Stromal cell of bone marrow (primary cell): Measurements from ENCODE around the gene BOLA1.
"Not testable (repeated sequence)": the region's sequence is repeated elsewhere in the genome, so short reads cannot be mapped to it uniquely, and the experiment has no call there.

ENCODE experiments used
- DNase-seq: peaks from one replicate; pipeline ENCODE4 v3.0.0-alpha.2; 2012; ENCODE audit warnings: low read depth

The BOLA1 gene, protein sequence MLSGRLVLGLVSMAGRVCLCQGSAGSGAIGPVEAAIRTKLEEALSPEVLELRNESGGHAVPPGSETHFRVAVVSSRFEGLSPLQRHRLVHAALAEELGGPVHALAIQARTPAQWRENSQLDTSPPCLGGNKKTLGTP

GRCh38 chr1:149899460-149900284 is at the start of gene BOLA1:
TSS of gene BOLA1 (plus strand) at chr1:149899568. CDS start at chr1:149900060, 492 bp downstream.
- peak; percentile 89 for DNase-seq

DNA sequence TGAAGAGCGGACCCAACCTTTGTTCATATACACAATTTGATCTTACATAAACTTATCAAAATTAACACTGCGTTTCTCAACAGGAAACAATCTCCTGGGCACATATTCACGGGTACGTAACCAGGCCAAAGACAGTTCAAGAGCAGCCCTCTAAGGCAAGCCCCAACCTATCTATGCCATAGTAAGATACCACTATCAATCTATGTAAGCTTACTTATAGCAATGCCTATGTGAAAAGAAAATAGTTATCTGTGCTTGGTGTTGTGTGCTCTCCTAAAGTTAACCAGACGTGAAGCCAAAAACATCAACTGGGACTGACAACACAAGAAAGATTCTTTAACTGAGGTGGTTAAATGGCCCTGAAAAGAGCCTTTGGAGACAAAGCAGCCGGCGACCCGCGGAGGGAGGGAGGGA is 49.4 kb upstream of the BOLA1 start:
- DNase-seq = no peak

GRCh38 chr1:149850732-149851345 is 48.5 kb upstream of the BOLA1 start:
- not testable (repeated sequence) for DNase-seq

- DNase-seq = not testable (repeated sequence)
These were observed 47.7 kb upstream of the BOLA1 start for GRCh38 chr1:149851585-149852213.

DNA sequence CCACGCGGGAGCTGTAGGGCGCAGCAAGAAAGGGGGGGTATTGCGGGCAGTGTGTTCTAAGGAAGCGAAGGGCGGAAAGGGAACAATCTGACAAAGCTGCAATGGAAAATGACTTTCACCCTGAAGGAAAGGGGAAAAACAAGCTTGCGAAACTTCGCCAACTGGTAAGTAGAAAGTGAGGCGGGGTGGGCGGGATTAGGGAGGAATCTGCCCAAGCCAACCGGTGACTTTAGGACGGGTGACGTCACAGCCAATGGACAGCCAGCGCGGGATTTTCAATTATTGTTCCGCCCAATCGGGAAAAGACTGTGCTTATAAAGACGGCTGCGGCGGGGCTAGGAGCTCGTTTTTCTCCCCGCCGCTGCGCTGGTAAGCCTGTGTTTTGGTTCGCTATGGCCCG is 47.1 kb upstream of the BOLA1 start:
- DNase-seq = not testable (repeated sequence)

DNA sequence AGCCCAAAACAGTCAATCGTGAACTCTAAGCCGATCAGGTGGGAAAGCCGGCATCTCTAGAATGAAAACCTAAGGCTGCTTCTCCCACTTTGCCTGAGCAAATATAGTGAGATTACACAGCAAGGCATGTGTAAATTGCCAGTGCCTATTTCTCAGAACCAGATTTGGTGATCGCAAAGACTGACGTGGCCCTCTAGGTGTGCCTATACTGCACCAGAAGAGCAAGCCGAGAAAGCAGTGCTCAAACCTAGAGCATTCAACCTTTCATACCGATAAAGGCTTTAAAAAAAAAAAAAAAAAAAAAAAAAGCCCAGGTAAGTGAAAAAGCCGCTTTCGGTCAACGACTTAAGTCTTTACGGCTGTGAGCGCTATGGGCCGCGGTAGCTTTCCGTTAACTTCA is 39.1 kb upstream of the BOLA1 start:
- DNase-seq = not testable (repeated sequence)

DNA sequence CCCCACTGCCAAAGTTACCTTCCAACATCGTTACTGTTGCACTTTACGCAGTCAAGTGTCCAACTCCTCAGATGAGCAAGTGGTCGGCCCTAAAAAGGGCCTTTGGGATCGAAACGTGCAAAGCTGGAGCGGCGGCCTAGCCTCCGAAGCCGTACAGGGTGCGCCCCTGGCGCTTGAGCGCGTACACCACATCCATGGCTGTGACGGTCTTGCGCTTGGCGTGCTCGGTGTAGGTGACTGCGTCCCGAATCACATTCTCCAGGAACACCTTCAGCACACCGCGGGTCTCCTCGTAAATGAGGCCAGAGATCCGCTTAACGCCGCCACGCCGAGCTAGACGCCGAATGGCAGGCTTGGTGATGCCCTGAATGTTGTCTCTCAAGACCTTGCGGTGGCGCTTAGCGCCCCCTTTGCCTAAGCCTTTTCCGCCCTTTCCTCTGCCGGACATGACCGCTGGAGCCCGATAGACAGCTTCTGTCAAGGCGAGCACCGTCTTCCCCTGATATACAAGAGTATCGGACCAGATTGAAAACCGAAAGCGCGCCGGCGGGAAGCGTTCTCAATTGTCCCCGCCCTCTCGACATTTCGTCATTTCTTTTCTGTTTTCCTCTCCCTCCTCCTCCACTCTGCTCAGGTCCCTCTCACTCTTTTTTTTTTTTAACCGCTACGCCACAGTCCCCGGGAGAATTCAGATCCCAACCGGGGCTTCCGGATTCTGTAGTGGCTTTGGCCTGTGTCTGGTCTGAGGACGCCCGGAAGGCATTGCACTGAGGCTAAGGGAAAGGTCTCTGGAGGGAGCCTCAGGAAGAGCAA is 38.5 kb upstream of the BOLA1 start:
- DNase-seq = not testable (repeated sequence)

GRCh38 chr1:149861497-149862054 is 37.8 kb upstream of the BOLA1 start:
- not testable (repeated sequence) for DNase-seq

DNA sequence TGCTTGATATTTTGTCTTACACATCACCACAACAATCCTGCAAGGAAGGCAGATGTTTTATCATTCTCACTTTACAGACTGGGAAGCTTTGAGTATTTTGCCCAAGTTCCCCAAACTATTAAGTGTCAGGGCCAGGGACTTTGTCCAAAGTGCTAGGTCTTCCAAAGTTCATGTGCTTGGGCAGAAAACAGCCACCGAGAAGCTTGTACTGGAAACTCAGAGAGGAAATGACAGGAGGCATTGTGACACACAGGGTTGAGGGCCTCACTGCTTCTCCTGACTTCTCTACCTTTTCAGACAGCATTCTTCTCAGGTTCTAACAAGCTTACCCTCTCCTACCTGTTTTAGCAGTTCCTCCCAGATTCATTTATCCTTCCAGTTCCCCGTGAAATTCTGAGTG is 32.5 kb upstream of the BOLA1 start:
- DNase-seq = not testable (repeated sequence)

DNA sequence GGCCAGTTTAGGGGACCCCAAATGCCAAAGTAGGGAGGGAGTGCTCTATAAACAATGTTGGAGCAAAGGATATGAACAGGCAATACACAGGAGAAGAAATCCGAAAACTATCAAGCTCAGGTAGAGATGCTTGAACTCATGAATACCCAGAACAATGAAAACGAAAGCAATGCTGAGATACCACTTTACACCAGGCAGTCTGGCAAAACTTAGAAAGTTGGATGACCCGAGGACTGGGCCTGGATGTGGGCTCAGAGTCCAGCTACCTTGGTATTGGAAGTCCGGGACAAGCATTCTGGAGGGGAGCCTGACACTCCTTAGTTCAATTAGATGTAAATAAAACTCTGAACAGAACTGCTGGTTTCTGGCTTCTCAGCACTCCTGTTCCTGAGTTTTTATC is 26.3 kb upstream of the BOLA1 start:
- DNase-seq = not testable (repeated sequence)

- DNase-seq = no peak
These were observed 22.0 kb upstream of the BOLA1 start for GRCh38 chr1:149877211-149877946.

DNA sequence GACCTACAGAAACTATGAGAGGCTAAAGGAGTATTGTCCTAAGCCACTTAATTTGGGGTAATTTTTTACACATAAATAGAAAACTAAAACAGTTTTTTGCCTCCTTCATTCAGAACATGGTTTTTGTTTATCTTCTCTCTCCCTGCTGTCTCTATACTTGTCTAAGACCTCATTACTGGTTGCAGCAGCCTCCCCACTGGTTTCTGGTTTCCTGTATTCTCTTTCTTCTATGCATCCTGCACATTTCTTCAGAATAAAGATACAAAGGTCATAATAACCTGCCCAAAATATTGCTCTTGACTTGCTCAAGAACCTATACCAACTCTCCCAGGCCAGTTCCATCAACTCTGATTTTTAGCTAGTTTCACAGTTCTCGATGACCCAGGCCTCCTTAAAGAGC is 19.8 kb upstream of the BOLA1 start:
- DNase-seq = no peak

DNA sequence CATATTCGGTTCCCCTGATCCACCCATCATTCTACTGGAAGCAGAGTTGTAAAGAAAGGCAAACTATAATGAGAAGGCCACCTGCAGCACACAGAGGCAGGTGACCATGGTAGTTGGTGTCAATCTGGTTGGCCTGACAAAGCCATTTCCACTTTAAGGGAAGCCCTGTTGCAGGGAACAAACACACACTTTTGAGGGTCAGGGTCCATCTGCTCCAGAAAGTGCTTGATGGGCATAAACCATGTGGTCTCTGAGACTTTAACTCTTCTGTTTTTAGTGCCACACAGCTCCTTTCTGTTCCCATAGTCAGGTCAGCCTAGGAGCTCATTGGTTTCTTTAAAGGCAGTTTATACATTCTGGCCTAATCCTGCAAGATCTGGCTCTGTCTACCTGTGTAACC is 17.5 kb upstream of the BOLA1 start:
- no peak for DNase-seq

GRCh38 chr1:149883598-149884247 is 15.6 kb upstream of the BOLA1 start:
- no peak for DNase-seq

GRCh38 chr1:149884433-149885338 is 14.7 kb upstream of the BOLA1 start:
- DNase-seq = no peak

GRCh38 chr1:149885339-149886120 is 13.8 kb upstream of the BOLA1 start:
- DNase-seq = peak; percentile 86

DNA sequence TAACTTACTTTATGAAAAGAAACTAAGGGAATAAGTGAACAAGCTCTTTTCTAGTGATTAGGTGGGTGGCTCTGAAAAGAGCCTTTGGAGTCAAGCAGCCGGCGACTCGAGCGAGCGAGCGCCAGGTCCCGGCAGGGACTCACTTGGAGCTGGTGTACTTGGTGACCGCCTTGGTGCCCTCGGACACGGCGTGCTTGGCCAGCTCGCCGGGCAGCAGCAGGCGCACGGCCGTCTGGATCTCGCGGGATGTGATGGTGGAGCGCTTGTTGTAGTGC is 13.3 kb upstream of the BOLA1 start:
- not testable (repeated sequence) for DNase-seq

- peak; percentile 99 for DNase-seq
These were observed 12.8 kb upstream of the BOLA1 start for GRCh38 chr1:149886396-149887195.
